Mesendoderm (in vitro differentiated cells): ENCODE measurements around the gene GPI.

Experiments used
- DNase-seq: peaks from one replicate; pipeline ENCODE4 v3.0.0; 2013
- H2AK5ac ChIP-seq: 2 replicates; pipeline ENCODE4 v1.6.1; 2013; ENCODE audit warnings: low read length, inconsistent platforms
- H2BK120ac ChIP-seq: 2 replicates; pipeline ENCODE4 v1.6.1; 2013; ENCODE audit warnings: low read depth, mild to moderate bottlenecking, low read length, moderate library complexity, mixed read lengths
- H2BK15ac ChIP-seq: replicated peaks from 2 replicates; pipeline ENCODE4 v1.6.1; 2013; ENCODE audit warnings: low read depth, mild to moderate bottlenecking, moderate library complexity
- H2BK5ac ChIP-seq: 2 replicates; pipeline ENCODE4 v1.6.1; 2013; ENCODE audit warnings: low read length, inconsistent platforms
- H3K18ac ChIP-seq: 2 replicates; pipeline ENCODE4 v1.6.1; 2013; ENCODE audit warnings: mild to moderate bottlenecking, low read length, mixed read lengths
- H3K23ac ChIP-seq: one replicate; pipeline ENCODE4 v1.6.1; 2013; ENCODE audit warnings: low read length
- H3K27ac ChIP-seq: 2 replicates; pipeline ENCODE4 v1.5.1; 2013; ENCODE audit warnings: low read depth, mild to moderate bottlenecking, inconsistent platforms, low read length, moderate library complexity
- H3K27me3 ChIP-seq: 2 replicates; pipeline ENCODE4 v1.6.1; 2013; ENCODE audit warnings: low read length, control low read depth, mild to moderate bottlenecking, inconsistent platforms; ENCODE audit not compliant: insufficient read depth, poor library complexity
- H3K36me3 ChIP-seq: 2 replicates; pipeline ENCODE4 v1.6.1; 2013; ENCODE audit warnings: low read length, inconsistent platforms; ENCODE audit not compliant: control insufficient read depth, insufficient read depth
- H3K4ac ChIP-seq: one replicate; pipeline ENCODE4 v1.6.1; 2013; ENCODE audit warnings: low read depth, mild to moderate bottlenecking, low read length, moderate library complexity
- H3K4me1 ChIP-seq: 2 replicates; pipeline ENCODE4 v1.6.1; 2013; ENCODE audit warnings: low read depth, low read length, inconsistent platforms; ENCODE audit not compliant: control insufficient read depth
- H3K4me2 ChIP-seq: 2 replicates; pipeline ENCODE4 v1.6.1; 2013; ENCODE audit warnings: low read length
- H3K4me3 ChIP-seq: 2 replicates; pipeline ENCODE4 v1.5.1; 2013; ENCODE audit warnings: mild to moderate bottlenecking, low read length
- H3K56ac ChIP-seq: one replicate; pipeline ENCODE4 v1.6.1; 2013; ENCODE audit warnings: low read length
- H3K79me1 ChIP-seq: 2 replicates; pipeline ENCODE4 v1.6.1; 2013; ENCODE audit warnings: low read length, inconsistent platforms
- H3K79me2 ChIP-seq: 2 replicates; pipeline ENCODE4 v1.6.1; 2013; ENCODE audit warnings: mild to moderate bottlenecking, low read length; ENCODE audit not compliant: control insufficient read depth, insufficient read depth
- H3K9ac ChIP-seq: 2 replicates; pipeline ENCODE4 v1.6.1; 2013; ENCODE audit warnings: low read length, inconsistent platforms
- H4K5ac ChIP-seq: one replicate; pipeline ENCODE4 v1.6.1; 2013; ENCODE audit warnings: low read length
- H4K8ac ChIP-seq: one replicate; pipeline ENCODE4 v1.6.1; 2013; ENCODE audit warnings: low read depth, mild to moderate bottlenecking, control low read depth, low read length, moderate library complexity
- WGBS: extraction: QIAGEN DNeasy Blood & Tissue Kit; methylation state at CpG from one replicate; pipeline ENCODE4 v1.1.7; 2013; ENCODE audit warnings: low lambda C conversion rate, missing lambda C conversion rate; ENCODE audit not compliant: insufficient coverage; ENCODE audit errors: extremely low coverage; 5-methylcytosine and 5-hydroxymethylcytosine counted together

GPI gene

GRCh38 chr19:34381399-34382251 is 16.6 kb downstream of the GPI start:
- no peaks in the 10 kb centered on the region for H3K27me3 ChIP-seq
- H4K8ac ChIP-seq, result no peak overlapping the region
- H3K4me2 ChIP-seq, result no peak overlapping the region
- no peak for DNase-seq
- H3K4ac ChIP-seq, result no peak overlapping the region
- peaks cover 26% of the 10 kb centered on the region for H3K36me3 ChIP-seq
- no peak overlapping the region for H2AK5ac ChIP-seq
- H3K23ac ChIP-seq, result no peak overlapping the region
- H3K79me2 ChIP-seq, result no peaks in the 10 kb centered on the region
- H3K9ac ChIP-seq, result no peak overlapping the region
- H3K18ac ChIP-seq, result no peak overlapping the region
- no peaks in the 10 kb centered on the region for H3K79me1 ChIP-seq
- no peaks in the 10 kb centered on the region for H3K4me1 ChIP-seq
- no peak overlapping the region for H2BK15ac ChIP-seq
- WGBS, result no CpG with 5 or more reads among the region's 14 CpGs
- no peak overlapping the region for H2BK120ac ChIP-seq
- H3K4me3 ChIP-seq, result no peak overlapping the region
- no peak overlapping the region for H2BK5ac ChIP-seq
- H3K27ac ChIP-seq, result no peak overlapping the region
- H3K56ac ChIP-seq, result no peak overlapping the region
- H4K5ac ChIP-seq, result no peak overlapping the region

GRCh38 chr19:34382471-34382870 is 17.5 kb downstream of the GPI start:
- no peaks in the 10 kb centered on the region for H3K27me3 ChIP-seq
- no peaks in the 10 kb centered on the region for H3K79me1 ChIP-seq
- H4K8ac ChIP-seq, result no peak overlapping the region
- no peak overlapping the region for H4K5ac ChIP-seq
- no peak overlapping the region for H3K9ac ChIP-seq
- no peak overlapping the region for H3K4me2 ChIP-seq
- no peak for DNase-seq
- H3K4ac ChIP-seq, result no peak overlapping the region
- H2AK5ac ChIP-seq, result no peak overlapping the region
- no peaks in the 10 kb centered on the region for H3K79me2 ChIP-seq
- H3K23ac ChIP-seq, result no peak overlapping the region
- H3K4me1 ChIP-seq, result no peaks in the 10 kb centered on the region
- no peak overlapping the region for H3K27ac ChIP-seq
- H3K18ac ChIP-seq, result no peak overlapping the region
- peaks cover 31% of the 10 kb centered on the region for H3K36me3 ChIP-seq
- H2BK15ac ChIP-seq, result no peak overlapping the region
- H3K4me3 ChIP-seq, result no peak overlapping the region
- no peak overlapping the region for H3K56ac ChIP-seq
- WGBS, result no CpG with 5 or more reads among the region's 4 CpGs
- H2BK5ac ChIP-seq, result no peak overlapping the region
- H2BK120ac ChIP-seq, result no peak overlapping the region

- no peaks in the 10 kb centered on the region for H3K4me1 ChIP-seq
- no peaks in the 10 kb centered on the region for H3K27me3 ChIP-seq
- no CpG with 5 or more reads among the region's 5 CpGs for WGBS
- H3K4me2 ChIP-seq, result no peak overlapping the region
- H3K4ac ChIP-seq, result no peak overlapping the region
- no peaks in the 10 kb centered on the region for H3K79me1 ChIP-seq
- H3K56ac ChIP-seq, result no peak overlapping the region
- no peak overlapping the region for H3K23ac ChIP-seq
- H3K27ac ChIP-seq, result no peak overlapping the region
- no peak for DNase-seq
- peaks cover 30% of the 10 kb centered on the region for H3K36me3 ChIP-seq
- no peak overlapping the region for H3K4me3 ChIP-seq
- H2BK120ac ChIP-seq, result no peak overlapping the region
- H2BK5ac ChIP-seq, result no peak overlapping the region
- no peak overlapping the region for H3K9ac ChIP-seq
- H4K5ac ChIP-seq, result no peak overlapping the region
- H4K8ac ChIP-seq, result no peak overlapping the region
- H3K18ac ChIP-seq, result no peak overlapping the region
- no peak overlapping the region for H2AK5ac ChIP-seq
- H2BK15ac ChIP-seq, result no peak overlapping the region
- H3K79me2 ChIP-seq, result no peaks in the 10 kb centered on the region
Observed at GRCh38 chr19:34383599-34383998, 18.6 kb downstream of the GPI start.

GRCh38 chr19:34386645-34387445 is 21.8 kb downstream of the GPI start:
- Histone ChIP-seq H3K79me2 (no peaks in the 10 kb centered on the region), H3K27ac (no peak overlapping the region), H3K9ac (no peak overlapping the region), H2BK5ac (no peak overlapping the region), H3K4me1 (no peaks in the 10 kb centered on the region), H4K8ac (no peak overlapping the region), H3K18ac (no peak overlapping the region), H2BK120ac (no peak overlapping the region), H3K79me1 (peaks cover 1% of the 10 kb centered on the region), H3K4me2 (no peak overlapping the region), H3K36me3 (peaks cover 19% of the 10 kb centered on the region), H4K5ac (no peak overlapping the region), H2AK5ac (no peak overlapping the region), H3K56ac (no peak overlapping the region), H2BK15ac (no peak overlapping the region), H3K4ac (no peak overlapping the region), H3K27me3 (no peaks in the 10 kb centered on the region), H3K23ac (no peak overlapping the region), H3K4me3 (no peak overlapping the region)
- no CpG with 5 or more reads among the region's 9 CpGs for WGBS
- no peak for DNase-seq

- no CpG with 5 or more reads among the region's 1 CpG for WGBS
- H2AK5ac ChIP-seq, result no peak overlapping the region
Observed at GRCh38 chr19:34387446-34387810, 22.4 kb downstream of the GPI start.

More at GRCh38 chr19:34387446-34387810, 22.4 kb downstream of the GPI start:
- Histone ChIP-seq H3K56ac (no peak overlapping the region), H3K36me3 (peaks cover 21% of the 10 kb centered on the region), H4K8ac (no peak overlapping the region), H3K4ac (no peak overlapping the region), H3K4me2 (no peak overlapping the region), H4K5ac (no peak overlapping the region), H3K4me1 (no peaks in the 10 kb centered on the region), H2BK15ac (no peak overlapping the region), H3K9ac (no peak overlapping the region), H2BK120ac (no peak overlapping the region), H3K27me3 (no peaks in the 10 kb centered on the region), H3K18ac (no peak overlapping the region), H2BK5ac (no peak overlapping the region), H3K79me2 (no peaks in the 10 kb centered on the region), H3K79me1 (peaks cover 2% of the 10 kb centered on the region), H3K27ac (no peak overlapping the region), H3K23ac (no peak overlapping the region), H3K4me3 (no peak overlapping the region)
- peak; percentile 26 for DNase-seq
